Suprapubic skin (tissue), 4 donors: ENCODE measurements around the gene AUTS2. TPM values are rescaled to one million over a fixed set of nuclear protein-coding genes. Genes with fewer than 3 reads are reported as not detected.

Experiments used
- DNase-seq, 2 donors: peaks; one replicate each; pipeline ENCODE4 v3.0.0-alpha.2; 2019; ENCODE audit warnings: low spot score in 2 of 2
- H3K27ac ChIP-seq: fragments of 200-600 bp; sonication (generic); one replicate; pipeline ENCODE4 v1.5.1; 2019
- H3K27me3 ChIP-seq: fragments of 200-600 bp; sonication (generic); one replicate; pipeline ENCODE4 v1.5.1; 2019
- H3K36me3 ChIP-seq: fragments of 200-600 bp; sonication (generic); one replicate; pipeline ENCODE4 v1.5.1; 2019
- H3K4me1 ChIP-seq: fragments of 200-600 bp; sonication (generic); one replicate; pipeline ENCODE4 v1.5.1; 2019
- H3K4me3 ChIP-seq: fragments of 200-600 bp; sonication (generic); one replicate; pipeline ENCODE4 v1.5.1; 2019; ENCODE audit warnings: mild to moderate bottlenecking
- H3K9me3 ChIP-seq: fragments of 200-600 bp; sonication (generic); one replicate; pipeline ENCODE4 v1.5.1; 2019
- CTCF ChIP-seq, 2 donors: fragments of 200-600 bp in 1 of 2; fragments of 450-650 bp in 1 of 2; sonication (generic) in 1 of 2; IDR thresholded peaks; one replicate each; pipeline ENCODE4 v1.5.1; 2016 to 2019; ENCODE audit warnings: antibody characterized with exemption in 2 of 2, mild to moderate bottlenecking in 1 of 2, moderate library complexity in 1 of 2
- EP300 ChIP-seq: sonication (generic); formaldehyde crosslinking; IDR thresholded peaks from one replicate; pipeline ENCODE4 v1.6.1; 2017; ENCODE audit warnings: antibody characterized with exemption
- POLR2A ChIP-seq, 2 donors: fragments of 450-650 bp; IDR thresholded peaks; one replicate each; pipeline ENCODE4 v1.6.1; 2017; ENCODE audit warnings: antibody characterized with exemption in 2 of 2, mild to moderate bottlenecking in 2 of 2, moderate library complexity in 2 of 2
- POLR2AphosphoS5 ChIP-seq, 3 donors: sonication (generic); formaldehyde crosslinking; IDR thresholded peaks; one replicate each; pipeline ENCODE4 v1.6.1; 2017; ENCODE audit warnings: antibody characterized with exemption in 3 of 3
- WGBS: methylation state at CpG from one replicate; pipeline ENCODE4 v1.1.5; 2018; 5-methylcytosine and 5-hydroxymethylcytosine counted together
- total RNA-seq, 4 donors: library from RNA; depleted of rRNA; stranded (reverse); fragments of >200 nt; gene quantifications; one replicate each; pipeline ENCODE4 v1.1.0, GENCODE V29; 2016

Gene AUTS2
- total RNA-seq, 4 donors from 2014 or later, result 31.0 to 102 (median 56.4) TPM

DNA sequence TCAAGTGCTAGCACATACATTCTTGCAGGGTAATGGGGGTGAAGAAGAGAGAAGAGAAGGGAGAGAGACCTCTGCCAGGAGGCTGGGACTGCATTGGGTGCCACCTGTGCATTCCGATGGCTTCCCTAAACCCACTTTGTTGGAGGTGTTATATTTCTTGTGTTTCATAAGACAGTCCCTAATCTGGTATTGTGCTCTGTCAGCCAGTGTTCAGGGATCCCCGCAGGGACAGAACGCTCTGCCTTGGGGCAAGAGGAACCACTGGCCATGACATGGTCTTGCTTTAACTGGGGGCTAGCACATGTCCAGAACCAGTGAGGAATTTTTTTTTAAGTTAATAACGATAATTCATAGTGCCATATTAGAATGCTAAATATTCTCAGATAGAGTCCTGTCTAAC lies 1168.4 kb downstream of the AUTS2 start:
- H3K36me3 ChIP-seq, result peaks cover 52% of the 10 kb centered on the region
- no peak for TF ChIP-seq CTCF (IDR thresholded peaks at IDR 0.05)
- no peak for TF ChIP-seq EP300
- no peak for TF ChIP-seq POLR2A (IDR thresholded peaks at IDR 0.05)
- no peak for TF ChIP-seq POLR2AphosphoS5 (IDR thresholded peaks at IDR 0.05)
- WGBS, result 94% methylated on average over 4 of the region's 4 CpGs
- no peak overlapping the region for H3K27ac ChIP-seq
- no peaks in the 10 kb centered on the region for H3K9me3 ChIP-seq
- no peaks in the 10 kb centered on the region for H3K27me3 ChIP-seq
- peaks cover 2% of the 10 kb centered on the region for H3K4me1 ChIP-seq
- no peak for DNase-seq
- H3K4me3 ChIP-seq, result no peak overlapping the region

DNA sequence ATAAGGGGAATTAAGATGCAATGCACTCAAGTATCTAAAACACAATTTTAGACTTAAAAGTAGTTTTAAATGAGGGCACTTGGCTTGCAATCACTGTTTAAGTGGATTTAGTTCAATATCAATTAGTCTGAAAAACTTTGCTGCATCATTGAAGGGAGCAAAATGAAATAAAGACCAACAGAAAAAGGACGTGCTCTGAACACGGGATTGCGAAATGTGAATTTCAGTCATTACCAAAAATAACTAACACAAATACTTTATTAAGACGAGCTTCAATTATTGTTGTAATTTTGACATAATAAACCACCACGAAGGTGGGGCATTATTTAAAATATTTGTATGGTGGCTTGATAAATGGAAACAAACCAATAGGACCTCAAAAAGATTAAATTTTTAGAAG lies 1171.9 kb downstream of the AUTS2 start:
- no peak for DNase-seq
- Histone ChIP-seq H3K9me3 (no peaks in the 10 kb centered on the region), H3K36me3 (peaks cover 61% of the 10 kb centered on the region), H3K27ac (no peak overlapping the region), H3K27me3 (no peaks in the 10 kb centered on the region), H3K4me3 (no peak overlapping the region), H3K4me1 (peaks cover 2% of the 10 kb centered on the region)
- WGBS, result 83% methylated on average over 5 of the region's 5 CpGs
- TF ChIP-seq POLR2AphosphoS5 (IDR thresholded peaks at IDR 0.05) (no peak), CTCF (IDR thresholded peaks at IDR 0.05) (no peak), EP300 (no peak), POLR2A (IDR thresholded peaks at IDR 0.05) (no peak)

DNA sequence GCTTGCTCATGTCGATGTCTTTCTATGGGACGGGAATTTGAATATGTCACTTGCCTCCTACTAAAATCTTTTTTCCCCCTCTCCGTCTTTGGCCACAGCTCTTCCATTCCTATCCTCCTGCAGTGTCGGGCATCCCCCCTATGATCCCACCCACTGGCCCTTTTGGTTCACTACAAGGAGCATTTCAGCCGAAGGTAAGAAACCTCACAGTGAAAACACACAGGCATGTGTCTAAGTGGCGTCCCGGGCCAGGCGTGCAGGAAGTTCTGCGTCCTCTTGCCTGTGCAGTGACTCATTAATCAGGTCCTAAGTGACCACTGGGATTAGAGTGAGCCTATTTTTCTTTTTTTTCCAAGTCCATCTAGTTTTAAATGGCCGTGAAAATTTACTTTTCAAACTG lies 1173.2 kb downstream of the AUTS2 start:
- TF ChIP-seq POLR2A (IDR thresholded peaks at IDR 0.05), result no peak
- TF ChIP-seq POLR2AphosphoS5 (IDR thresholded peaks at IDR 0.05), result no peak
- no peak for TF ChIP-seq EP300
- no peak for TF ChIP-seq CTCF (IDR thresholded peaks at IDR 0.05)
- Histone ChIP-seq H3K4me3 (no peak overlapping the region), H3K4me1 (peaks cover 5% of the 10 kb centered on the region), H3K27ac (no peak overlapping the region), H3K36me3 (peaks cover 48% of the 10 kb centered on the region), H3K27me3 (no peaks in the 10 kb centered on the region), H3K9me3 (no peaks in the 10 kb centered on the region)
- no peak for DNase-seq
- WGBS, result 94% methylated on average over 10 of the region's 10 CpGs

- TF ChIP-seq POLR2A (IDR thresholded peaks at IDR 0.05), result no peak
- no peak for TF ChIP-seq POLR2AphosphoS5 (IDR thresholded peaks at IDR 0.05)
- no peak for TF ChIP-seq EP300
- no peak for TF ChIP-seq CTCF (IDR thresholded peaks at IDR 0.05)
- 85% methylated on average over 4 of the region's 4 CpGs for WGBS
- H3K9me3 ChIP-seq, result no peaks in the 10 kb centered on the region
- peaks cover 14% of the 10 kb centered on the region for H3K4me1 ChIP-seq
- no peak overlapping the region for H3K4me3 ChIP-seq
- DNase-seq, result no peak
- no peaks in the 10 kb centered on the region for H3K27me3 ChIP-seq
- H3K27ac ChIP-seq, result no peak overlapping the region
- peaks cover 52% of the 10 kb centered on the region for H3K36me3 ChIP-seq
These were observed 1174.6 kb downstream of the AUTS2 start for GRCh38 chr7:70772891-70773290.

DNA sequence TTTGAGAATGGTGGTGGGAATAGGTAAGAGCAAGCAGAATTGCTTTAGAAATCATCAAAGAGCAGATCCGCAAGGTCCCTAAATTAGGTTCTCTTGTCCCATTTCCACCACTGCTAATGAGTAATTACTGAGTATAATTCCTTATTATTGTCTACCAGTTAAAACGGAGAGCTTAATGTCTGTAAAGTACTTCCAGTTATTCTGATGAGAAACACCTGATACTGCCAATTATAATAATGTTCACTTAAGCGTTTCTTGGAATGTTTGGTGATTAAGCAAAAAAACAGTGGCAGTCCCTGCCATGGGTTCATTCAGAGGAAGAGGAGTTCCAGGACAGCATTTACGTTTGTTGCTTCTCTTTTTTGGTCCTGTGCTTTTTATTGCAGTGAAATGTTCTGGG lies 1175.1 kb downstream of the AUTS2 start:
- Histone ChIP-seq H3K9me3 (no peaks in the 10 kb centered on the region), H3K4me1 (peaks cover 14% of the 10 kb centered on the region), H3K27ac (peak overlapping the region; percentile 2), H3K27me3 (no peaks in the 10 kb centered on the region), H3K4me3 (no peak overlapping the region), H3K36me3 (peaks cover 57% of the 10 kb centered on the region)
- no peak for DNase-seq
- WGBS, result 74% methylated on average over 4 of the region's 4 CpGs
- TF ChIP-seq POLR2A (IDR thresholded peaks at IDR 0.05), result no peak

DNA sequence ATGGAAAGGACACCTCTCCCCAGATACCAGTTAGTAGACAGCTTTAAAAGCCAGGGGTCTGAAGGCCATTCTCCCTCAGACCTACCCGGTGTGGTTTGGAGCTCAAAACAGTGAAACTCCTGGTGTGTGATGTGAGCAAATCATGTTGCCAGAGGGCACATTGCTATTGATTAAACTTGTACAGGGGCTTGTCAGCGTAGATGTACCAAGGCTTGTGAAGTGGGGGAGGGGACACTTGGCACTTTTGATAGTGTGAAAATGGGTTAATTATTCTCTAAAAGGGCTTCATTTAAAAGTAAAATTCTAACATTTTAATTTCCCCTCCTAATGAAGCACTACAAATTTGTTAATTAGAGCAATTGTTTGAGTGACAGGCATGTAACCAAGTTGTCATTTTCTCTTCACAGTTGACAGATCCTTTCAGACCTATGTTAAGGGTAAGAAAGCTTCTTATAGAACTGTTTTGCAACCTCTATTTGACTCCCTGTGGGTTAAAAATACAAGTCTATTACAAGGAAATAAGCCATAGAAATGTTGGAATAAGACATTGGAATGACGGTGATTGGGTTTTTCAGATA lies 1176.8 kb downstream of the AUTS2 start:
- no peak for DNase-seq

More for the DNA sequence above, 1176.8 kb downstream of the AUTS2 start:
- Histone ChIP-seq H3K4me1 (peaks cover 14% of the 10 kb centered on the region), H3K27me3 (no peaks in the 10 kb centered on the region), H3K27ac (no peak overlapping the region), H3K9me3 (no peaks in the 10 kb centered on the region), H3K36me3 (peaks cover 58% of the 10 kb centered on the region), H3K4me3 (no peak overlapping the region)
- TF ChIP-seq CTCF (IDR thresholded peaks at IDR 0.05), result no peak
- no peak for TF ChIP-seq EP300
- 92% methylated on average over 3 of the region's 3 CpGs for WGBS
